Suppressor macrophage treated with lipopolysaccharide for 4 hours (primary cell): ENCODE results near the gene DLG2.
"Not testable (repeated sequence)": the region's sequence is repeated elsewhere in the genome, so short reads cannot be mapped to it uniquely, and the experiment has no call there.

Experiments used
- DNase-seq: peaks from one replicate; pipeline ENCODE4 v3.0.0-alpha.2; 2020

Gene DLG2

DNA sequence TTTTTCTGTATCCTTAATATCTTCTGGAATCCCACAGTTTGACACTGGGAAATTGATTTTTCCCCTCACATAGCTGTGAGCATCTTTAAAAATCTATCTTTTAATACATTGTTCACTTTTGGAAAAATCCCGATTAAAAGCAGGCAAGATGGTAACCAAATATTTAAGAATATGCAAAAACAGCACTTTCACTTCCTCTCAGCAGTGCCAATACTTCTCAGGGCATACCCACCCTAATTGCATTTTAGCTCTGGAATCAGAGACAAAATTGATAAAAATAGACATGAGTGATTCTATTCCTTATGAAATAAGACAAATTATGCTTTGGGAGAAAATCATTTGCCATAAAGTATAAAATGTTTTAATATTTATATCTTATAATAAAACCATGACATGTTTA is 2172.5 kb downstream of the DLG2 start:
- no peak for DNase-seq

DNA sequence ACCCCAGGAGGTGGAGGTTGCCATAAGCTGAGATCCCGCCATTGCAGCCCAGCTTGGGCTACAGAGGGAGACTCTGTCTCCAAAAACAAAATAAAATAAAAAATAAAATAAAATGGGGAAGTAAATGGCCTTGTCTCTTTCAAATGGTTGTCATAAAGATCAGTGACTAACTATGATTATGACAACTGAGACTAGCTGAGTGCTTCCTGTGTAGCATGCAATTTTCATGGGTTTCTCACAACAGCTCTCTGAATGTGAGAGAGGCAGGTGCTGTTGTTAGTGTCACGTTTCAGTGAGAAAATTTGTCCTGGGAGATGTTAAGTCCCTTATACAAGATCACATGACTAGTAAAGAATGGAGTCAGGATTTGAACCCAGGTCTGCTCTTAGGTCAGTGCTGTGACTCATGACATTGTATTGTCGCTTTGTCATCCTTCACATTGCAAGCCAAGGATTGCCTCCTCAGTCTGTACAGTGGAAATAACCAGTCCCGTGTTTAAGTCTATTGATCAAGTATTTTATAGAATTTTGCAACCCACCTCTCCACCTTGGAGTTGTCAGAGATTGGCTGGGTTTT is 2177.7 kb downstream of the DLG2 start:
- no peak for DNase-seq

DNA sequence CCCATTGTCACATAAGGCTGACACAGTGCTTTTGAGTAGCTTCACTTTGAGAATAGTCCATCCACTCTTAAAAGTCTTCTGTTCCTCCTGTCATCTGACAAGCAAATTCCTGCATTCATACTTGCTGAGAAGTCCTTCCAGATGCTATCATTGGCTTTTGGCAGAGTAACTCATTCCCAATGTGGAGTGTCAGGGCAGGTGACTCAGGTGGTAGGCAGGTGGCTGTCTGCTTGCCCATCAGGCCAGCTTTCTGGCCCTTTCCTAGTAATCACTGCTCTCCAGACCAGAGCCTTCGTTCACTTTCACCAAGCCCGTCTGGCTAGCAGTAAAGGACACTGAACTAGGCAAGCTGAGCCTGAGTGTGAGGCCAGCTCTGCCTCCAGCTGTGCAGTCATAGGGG is 2178.5 kb downstream of the DLG2 start:
- DNase-seq = no peak

DNA sequence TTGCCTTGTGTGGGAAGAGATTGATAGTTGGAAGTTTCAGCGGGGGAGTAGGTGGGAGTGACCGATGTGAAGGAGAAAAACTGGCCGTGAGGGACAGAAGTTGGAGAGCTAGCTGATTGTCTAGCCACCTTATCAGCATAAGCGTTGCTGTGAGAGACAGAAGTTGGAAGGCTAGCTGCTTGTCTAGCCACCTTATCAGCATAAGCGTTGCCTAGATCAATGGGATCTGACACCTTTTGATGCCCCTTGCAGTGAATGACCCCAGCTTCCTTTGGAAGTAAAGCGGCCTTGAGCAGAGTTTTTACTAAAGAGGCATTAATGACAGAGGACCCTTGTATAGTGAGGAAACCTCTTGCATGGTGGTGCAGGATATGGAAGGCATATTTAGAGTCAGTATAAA is 2183.3 kb downstream of the DLG2 start:
- not testable (repeated sequence) for DNase-seq

DNA sequence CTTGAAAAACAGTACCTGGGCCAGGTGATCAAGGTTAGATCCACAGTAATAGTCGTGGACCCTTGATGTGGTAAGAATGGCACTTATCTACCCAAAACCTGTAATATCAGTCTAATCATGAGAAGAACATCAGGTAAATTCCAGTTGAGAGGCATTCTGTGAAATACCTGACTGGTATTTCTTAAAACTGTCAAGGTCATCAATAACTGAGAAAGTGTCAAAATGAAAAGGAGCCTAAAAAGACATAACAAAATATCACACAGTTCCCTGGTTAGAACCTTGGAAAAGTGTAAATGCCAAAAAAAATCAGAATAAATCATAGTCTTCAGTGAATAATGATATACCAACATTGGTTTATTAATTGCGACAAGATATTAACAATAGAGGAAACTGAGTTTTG is 2185.5 kb downstream of the DLG2 start:
- DNase-seq = no peak

GRCh38 chr11:83441171-83441570 is 2186.0 kb downstream of the DLG2 start:
- DNase-seq = no peak

DNA sequence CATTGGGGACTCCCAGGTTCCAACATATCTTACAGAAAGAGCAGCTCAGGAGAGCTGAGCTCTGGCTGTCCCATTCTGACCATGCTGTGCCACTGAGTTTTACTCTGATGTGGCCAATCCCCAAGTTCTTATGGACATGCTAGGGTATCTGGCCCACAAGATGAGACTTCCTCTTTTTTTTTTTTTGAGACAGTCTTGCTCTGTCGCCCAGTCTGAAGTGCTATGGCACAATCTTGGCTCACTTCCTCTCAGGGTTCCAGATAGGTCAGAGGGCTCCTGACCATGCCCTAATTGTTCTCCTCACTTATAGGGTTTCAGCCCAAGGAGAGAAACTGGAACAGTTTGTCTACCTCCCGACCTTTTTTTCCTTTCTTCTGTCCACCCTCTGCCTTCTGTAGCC is 2188.7 kb downstream of the DLG2 start:
- DNase-seq = peak; percentile 68

- DNase-seq = no peak
These were observed 2189.2 kb downstream of the DLG2 start for GRCh38 chr11:83437939-83438338.

DNA sequence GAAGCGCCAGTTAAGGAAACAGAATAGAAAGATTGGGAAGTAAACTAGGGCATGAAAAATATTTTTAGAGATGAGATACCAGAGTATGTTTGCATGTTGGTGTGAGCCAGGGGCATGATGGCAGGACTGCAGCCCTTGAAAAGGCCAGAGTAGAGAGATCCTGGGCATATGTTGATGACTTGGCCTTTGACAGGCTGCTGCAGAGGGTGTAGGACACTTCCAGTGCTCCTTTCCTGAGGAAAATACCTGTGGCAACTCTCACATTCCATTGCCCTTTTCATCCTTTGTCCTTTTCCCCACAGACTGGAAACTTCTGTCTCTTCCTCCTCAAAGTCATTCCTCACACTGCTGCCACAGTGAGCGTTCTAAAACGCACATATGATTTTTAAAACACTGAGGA is 2190.3 kb downstream of the DLG2 start:
- DNase-seq = no peak

DNA sequence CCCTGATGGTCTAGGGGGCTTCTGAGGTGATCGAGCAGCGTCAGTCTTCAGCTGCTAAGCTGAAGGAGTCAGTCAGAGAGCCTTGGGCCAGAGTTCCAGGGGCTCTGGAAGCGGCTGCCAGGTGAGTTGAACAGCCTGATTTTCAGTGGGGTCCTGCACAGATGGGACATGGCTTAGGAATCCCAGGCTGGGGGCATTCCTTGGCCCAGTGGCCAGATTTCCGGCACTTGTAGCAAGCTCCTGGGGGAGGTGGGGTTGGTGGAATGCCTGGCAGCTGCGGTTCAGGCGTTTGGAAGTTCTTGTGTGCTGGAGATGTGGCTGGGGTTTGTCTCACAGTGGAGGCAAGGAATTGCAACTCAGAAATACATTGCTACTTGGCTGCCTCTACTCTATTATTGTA is 2192.3 kb downstream of the DLG2 start:
- DNase-seq = not testable (repeated sequence)

DNA sequence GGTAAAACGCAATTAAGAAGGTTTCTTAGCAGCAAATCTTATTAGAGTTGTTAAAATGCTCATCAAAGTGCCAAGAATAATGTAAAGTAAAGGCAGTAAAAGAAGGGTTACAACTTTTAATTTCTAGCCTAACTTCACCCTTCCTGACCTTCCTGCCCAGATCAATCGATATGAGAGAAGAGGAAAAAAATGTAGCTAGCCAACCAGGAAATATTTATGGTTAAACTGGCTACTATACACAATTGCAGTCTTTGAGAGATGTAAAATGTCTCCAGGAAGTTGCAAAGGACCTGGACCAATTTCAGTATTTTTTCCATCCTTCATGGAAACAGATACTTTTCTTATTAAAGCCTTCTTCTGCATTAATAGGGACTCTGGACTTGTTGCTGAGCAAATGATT is 2199.2 kb downstream of the DLG2 start:
- DNase-seq = no peak

GRCh38 chr11:83427501-83427900 is 2199.6 kb downstream of the DLG2 start:
- DNase-seq = no peak

DNA sequence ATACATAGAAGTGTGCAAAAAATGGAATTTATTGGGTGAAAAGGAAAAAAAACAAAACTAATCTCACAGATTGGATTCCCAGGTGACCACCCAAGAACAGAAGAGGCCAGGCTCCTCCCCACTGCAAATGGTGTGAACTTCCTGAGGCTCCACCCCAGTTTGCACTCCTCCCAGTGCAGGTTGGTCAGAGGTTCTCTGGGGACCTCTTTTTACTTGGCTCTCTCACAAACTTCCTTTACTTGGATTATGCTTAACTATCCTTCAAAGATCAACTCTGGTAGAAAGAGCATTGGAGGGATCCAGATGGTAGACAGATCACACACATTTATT is 2202.0 kb downstream of the DLG2 start:
- no peak for DNase-seq

GRCh38 chr11:83424376-83425136 is 2202.6 kb downstream of the DLG2 start:
- no peak for DNase-seq

DNA sequence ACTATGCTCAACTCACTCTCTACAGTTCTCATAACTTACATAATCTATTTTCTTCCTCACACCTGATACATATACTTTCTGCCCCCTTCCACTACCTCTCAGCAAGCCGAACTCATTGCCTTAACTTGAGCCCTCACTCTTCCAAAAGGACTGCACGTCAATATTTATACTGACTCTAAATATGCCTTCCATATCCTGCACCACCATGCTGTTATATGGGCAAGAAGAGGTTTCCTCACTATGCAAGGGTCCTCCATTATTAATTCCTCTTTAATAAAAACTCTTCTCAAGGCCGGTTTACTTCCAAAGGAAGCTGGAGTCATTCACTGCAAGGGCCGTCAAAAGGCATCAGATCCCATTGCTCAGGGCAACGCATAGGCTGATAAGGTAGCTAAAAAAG is 2204.5 kb downstream of the DLG2 start:
- DNase-seq = not testable (repeated sequence)

DNA sequence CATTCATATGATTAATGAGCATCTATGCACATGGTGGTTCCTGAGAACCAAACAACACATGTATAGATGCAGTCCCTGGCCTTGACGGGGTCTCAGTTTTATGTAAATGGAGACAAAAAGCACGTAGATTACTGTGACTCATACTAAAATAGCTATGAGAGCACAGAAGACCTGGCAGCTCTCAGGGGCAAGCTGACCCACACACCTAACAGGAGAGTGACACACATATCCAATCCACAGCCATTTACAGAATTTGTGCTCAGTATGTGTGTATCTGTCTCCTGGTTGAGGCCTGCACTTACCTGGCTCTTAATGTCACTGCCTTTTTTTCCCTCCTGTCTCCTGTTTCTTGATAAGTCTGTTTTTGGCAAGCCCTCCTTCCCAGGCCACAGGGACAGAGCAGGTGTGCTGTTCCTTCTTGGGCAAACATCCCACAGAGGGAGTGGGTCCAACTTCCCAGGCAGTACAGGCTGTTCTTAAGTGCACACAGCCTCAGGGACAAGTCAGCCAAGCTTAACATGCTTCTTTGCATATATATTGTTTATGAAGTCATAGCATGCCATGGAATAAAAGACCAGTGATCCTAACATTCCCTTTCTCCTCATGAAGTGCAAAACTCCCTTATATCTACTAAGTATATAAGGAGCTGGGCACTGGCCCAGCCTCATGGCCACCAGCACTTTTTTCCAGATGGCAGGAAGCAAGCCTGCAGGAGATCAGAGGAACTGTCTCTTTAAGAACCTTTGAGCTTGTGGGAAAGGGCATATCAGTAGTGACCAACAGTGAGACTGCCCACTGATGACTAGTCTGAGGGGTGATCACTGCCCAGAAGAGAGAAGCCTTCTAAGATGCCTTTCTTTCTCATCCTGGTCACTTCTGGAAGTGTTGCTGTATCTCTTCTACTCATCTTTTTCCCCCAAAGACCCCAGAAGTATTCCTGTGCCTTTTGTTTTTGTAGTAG is 2216.3 kb downstream of the DLG2 start:
- DNase-seq = no peak

DNA sequence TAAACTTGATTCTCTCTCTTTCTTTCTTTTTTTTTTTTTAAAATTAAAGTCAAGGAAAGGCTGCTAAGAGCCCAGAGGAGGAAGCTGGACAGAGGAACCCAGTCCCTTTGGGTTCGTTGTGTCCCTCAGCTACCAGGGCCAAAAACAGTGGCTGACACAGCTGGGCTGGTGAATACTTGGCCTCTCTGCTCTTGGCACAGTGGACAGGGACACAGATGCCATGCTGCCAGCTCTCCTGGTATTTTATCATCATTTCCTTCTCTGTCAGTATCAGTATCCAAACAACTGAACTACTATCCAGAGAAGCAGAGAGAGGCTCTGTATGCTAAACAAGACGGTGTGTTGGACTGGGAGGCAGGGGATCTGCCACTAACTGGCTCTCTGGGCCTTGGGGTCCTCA is 2217.3 kb downstream of the DLG2 start:
- no peak for DNase-seq

DNA sequence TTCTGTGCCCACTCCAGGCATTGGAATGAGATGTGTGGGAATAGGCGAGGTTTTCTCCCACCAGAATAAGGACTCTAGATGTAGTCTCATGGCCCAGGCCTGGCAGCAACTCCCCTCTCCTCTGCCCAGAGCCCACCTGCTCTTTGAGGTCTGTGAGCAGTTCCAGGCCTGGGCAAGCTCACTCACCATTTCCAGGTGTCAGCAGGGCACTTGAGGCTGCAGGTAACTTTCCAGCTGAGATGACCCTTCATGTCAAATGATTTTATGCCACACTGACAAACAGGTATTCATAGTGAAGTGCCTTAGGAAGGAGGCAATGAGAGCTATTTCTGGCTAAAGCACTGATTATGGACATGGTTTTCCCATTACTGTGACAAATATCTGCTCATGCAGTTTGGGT is 2217.7 kb downstream of the DLG2 start:
- no peak for DNase-seq

DNA sequence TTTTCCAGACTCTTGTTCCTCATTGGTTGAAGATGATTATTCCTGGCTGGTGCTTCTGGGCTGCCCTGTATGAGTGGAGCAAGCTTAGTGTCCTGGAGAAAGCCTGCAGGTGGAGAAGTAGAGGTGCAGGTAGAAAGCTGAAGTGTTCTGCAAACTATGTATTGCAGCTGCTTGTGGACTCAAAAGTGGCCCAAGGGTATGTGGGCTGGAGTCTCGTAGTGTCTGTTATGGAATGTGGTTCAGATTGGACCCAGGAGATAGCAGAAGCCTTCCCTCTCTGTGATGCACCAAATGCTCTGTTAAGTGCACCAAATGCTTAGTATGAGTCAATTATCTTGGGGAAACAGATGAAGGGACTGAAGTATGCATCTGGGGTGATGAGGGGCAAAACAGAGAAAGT is 2218.2 kb downstream of the DLG2 start:
- DNase-seq = no peak
